Osteoblast (primary cell): Measurements from ENCODE around the gene RNASE7. TPM values are rescaled to one million over a fixed set of nuclear protein-coding genes. Genes with fewer than 3 reads are reported as not detected.
A peak's percentile ranks its signal among the peaks of the same experiment; 100 is the strongest.

Experiments
- DNase-seq: peaks from one replicate; pipeline ENCODE4 v3.0.0; 2011; ENCODE audit warnings: low spot score, mixed read lengths; ENCODE audit not compliant: insufficient read length; ENCODE audit errors: missing footprints
- H2AFZ ChIP-seq: 2 replicates; pipeline ENCODE4 v1.6.0; 2011; ENCODE audit warnings: mild to moderate bottlenecking, low read length
- H3K27ac ChIP-seq: 2 replicates; pipeline ENCODE4 v1.5.1; 2011; ENCODE audit warnings: mild to moderate bottlenecking, low read depth, low read length, moderate library complexity
- H3K27me3 ChIP-seq: 2 replicates; pipeline ENCODE4 v1.6.0; 2012; ENCODE audit warnings: mild to moderate bottlenecking, control low read depth, inconsistent platforms, low read length, moderate library complexity; ENCODE audit not compliant: insufficient read depth
- H3K36me3 ChIP-seq: 2 replicates; pipeline ENCODE4 v1.5.1; 2011; ENCODE audit warnings: mild to moderate bottlenecking, low read length, control low read depth, moderate library complexity; ENCODE audit not compliant: insufficient read depth
- H3K4me1 ChIP-seq: 2 replicates; pipeline ENCODE4 v1.5.1; 2011; ENCODE audit warnings: mild to moderate bottlenecking, low read length, control low read depth, moderate library complexity; ENCODE audit not compliant: insufficient read depth
- H3K4me2 ChIP-seq: 2 replicates; pipeline ENCODE4 v1.6.0; 2011; ENCODE audit warnings: mild to moderate bottlenecking, low read length; ENCODE audit not compliant: insufficient read depth
- H3K4me3 ChIP-seq: fragments of 200-600 bp; sonication (generic); 3 replicates; pipeline ENCODE4 v1.5.1; 2012; ENCODE audit warnings: mild to moderate bottlenecking, low read length, inconsistent platforms; ENCODE audit not compliant: insufficient read depth
- H3K79me2 ChIP-seq: 2 replicates; pipeline ENCODE4 v1.6.0; 2012; ENCODE audit warnings: mild to moderate bottlenecking, low read length, control low read depth, inconsistent platforms; ENCODE audit not compliant: insufficient read depth
- H3K9me3 ChIP-seq: 2 replicates; pipeline ENCODE4 v1.5.1; 2011; ENCODE audit warnings: low read depth, low read length, control low read depth
- H4K20me1 ChIP-seq: 2 replicates; pipeline ENCODE4 v1.6.0; 2012; ENCODE audit warnings: mild to moderate bottlenecking, low read length, control low read depth; ENCODE audit not compliant: insufficient read depth
- CTCF ChIP-seq: IDR thresholded peaks from 2 replicates; pipeline ENCODE4 v1.5.1; 2011; ENCODE audit warnings: mild to moderate bottlenecking, low read depth, low read length, moderate library complexity; ENCODE audit errors: extremely low read depth
- total RNA-seq: library from RNA; depleted of rRNA; stranded (reverse); fragments of >200 nt; gene quantifications from 2 replicates; pipeline ENCODE4 v1.2.3, GENCODE V29; 2012

RNASE7 gene
- total RNA-seq, 1 donor = not detected

DNA sequence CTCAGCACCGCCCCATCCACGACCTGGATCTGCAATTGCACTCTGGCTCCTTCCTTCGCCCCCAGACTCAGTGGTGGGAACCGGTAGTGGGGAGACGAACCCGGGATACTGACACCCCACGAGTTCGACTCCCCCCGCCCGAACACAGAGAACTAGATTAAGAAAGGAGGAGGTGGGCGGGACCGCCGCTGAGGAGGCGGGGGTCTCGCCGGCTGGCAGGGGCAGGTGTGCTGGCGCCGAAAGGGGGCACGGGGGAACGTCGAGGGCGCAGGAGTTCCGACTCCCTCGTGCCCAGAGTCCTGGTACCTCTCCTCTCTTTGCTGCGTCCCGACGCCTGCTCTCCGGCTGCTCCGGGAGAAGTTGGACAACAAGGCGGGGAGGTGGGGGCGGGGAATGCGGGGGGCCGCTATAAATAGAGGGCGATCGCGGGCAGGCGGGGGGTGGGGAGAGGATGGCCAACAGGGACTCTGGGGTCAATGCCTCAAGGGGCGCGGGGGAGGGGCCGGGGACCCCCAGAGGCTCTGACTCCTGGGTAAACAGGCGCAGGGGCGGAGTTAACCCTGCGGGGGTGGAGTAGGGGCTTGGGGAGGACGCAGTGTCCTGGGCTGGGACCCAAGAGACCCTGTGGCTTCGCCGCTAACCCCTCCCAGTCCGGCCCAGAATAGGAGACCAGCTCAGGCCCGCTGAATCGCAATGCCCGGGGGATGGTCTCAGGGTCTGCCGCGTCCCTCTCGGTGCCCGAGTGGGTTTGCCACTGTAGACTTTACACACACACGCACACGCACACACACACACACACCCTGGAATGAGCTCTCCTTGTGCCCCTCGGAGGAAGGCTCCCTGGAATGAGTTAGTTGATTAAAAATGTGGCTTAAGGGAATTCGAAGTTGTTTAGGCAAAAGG, 16.5 kb upstream of the RNASE7 start:
- Histone ChIP-seq H4K20me1 (no peaks in the 10 kb centered on the region), H3K27me3 (peaks cover 64% of the 10 kb centered on the region), H3K4me1 (no peaks in the 10 kb centered on the region), H3K36me3 (no peaks in the 10 kb centered on the region), H3K4me3 (peak overlapping the region; percentile 30), H3K27ac (no peak overlapping the region), H2AFZ (no peak overlapping the region), H3K9me3 (no peaks in the 10 kb centered on the region), H3K79me2 (no peaks in the 10 kb centered on the region), H3K4me2 (no peak overlapping the region)
- peak; percentile 81 for DNase-seq
- TF ChIP-seq CTCF = no peak

DNA sequence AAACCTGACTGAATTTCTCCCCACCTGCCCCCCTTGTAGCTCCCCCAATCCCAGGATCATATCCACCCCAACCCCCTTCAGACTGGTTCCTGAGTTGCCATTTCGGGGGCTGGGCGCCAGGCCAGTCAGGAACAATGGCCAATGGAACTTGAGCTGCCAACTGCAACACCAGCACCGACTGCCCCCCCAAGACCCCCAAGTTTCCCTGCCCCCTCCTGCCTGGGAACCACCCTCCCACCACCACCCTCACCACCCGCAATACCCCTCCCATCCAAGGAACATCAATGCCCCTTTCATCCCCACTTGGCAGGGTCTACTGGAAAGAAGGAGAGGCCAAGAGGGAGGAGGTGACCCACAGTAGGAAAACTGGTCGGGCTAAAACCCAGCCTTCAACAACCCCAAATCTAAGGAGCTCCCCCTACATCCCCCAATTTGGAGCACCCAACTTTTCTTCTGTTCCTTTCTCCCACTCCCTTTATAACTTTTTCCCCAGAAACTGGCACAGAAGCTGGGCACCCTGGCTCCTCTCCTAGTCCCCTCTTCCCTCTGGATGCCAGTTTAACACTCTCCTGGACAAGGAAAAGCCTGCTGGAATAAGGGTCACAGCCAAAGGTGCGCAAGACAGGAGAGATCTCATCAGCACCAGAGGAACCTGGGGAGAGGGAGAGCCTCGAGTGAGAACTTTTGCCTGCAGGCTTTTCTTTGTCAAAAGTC, 15.7 kb upstream of the RNASE7 start:
- Histone ChIP-seq H3K27ac (no peak overlapping the region), H3K9me3 (no peaks in the 10 kb centered on the region), H3K79me2 (no peaks in the 10 kb centered on the region), H4K20me1 (no peaks in the 10 kb centered on the region), H2AFZ (no peak overlapping the region), H3K27me3 (peaks cover 61% of the 10 kb centered on the region), H3K36me3 (no peaks in the 10 kb centered on the region), H3K4me3 (no peak overlapping the region), H3K4me1 (no peaks in the 10 kb centered on the region), H3K4me2 (no peak overlapping the region)
- peak; percentile 76 for DNase-seq
- no peak for TF ChIP-seq CTCF

DNA sequence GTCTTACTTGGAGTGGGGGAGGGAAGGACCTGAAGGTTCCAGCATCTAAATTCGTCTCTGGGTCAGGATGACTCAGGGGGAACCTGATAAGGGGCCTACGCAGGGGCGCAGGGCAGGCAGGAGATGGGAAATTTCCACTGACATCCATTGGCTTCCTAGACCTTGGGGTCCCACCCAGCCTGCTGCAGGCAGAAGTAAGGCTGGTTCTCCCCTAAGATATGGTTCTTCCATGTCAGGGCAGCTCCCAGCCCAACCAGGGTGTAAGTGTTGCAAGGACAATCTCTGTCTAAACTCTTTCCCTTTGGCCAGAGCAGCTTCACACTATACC, 15.2 kb upstream of the RNASE7 start:
- Histone ChIP-seq H3K9me3 (no peaks in the 10 kb centered on the region), H3K4me2 (no peak overlapping the region), H3K27me3 (peaks cover 61% of the 10 kb centered on the region), H3K27ac (no peak overlapping the region), H3K4me1 (no peaks in the 10 kb centered on the region), H3K4me3 (no peak overlapping the region), H3K79me2 (no peaks in the 10 kb centered on the region), H3K36me3 (no peaks in the 10 kb centered on the region), H4K20me1 (no peaks in the 10 kb centered on the region), H2AFZ (no peak overlapping the region)
- no peak for TF ChIP-seq CTCF
- DNase-seq = peak; percentile 37

GRCh38 chr14:21029917-21030316, 12.2 kb upstream of the RNASE7 start, which contains the start of gene TPPP2:
TPPP2 (plus strand) TSS chr14:21030217; CDS start chr14:21030582, 365 bp downstream.
- H3K4me1 ChIP-seq = no peaks in the 10 kb centered on the region
- H2AFZ ChIP-seq = no peak within 1 kb of the TSS
- no peak within 1 kb of the TSS for H3K4me3 ChIP-seq
- no peak for TF ChIP-seq CTCF
- DNase-seq = no peak
- no peaks in the 10 kb centered on the region for H3K9me3 ChIP-seq
- no peaks in the 10 kb centered on the region for H4K20me1 ChIP-seq
- H3K4me2 ChIP-seq = no peak within 1 kb of the TSS
- H3K27ac ChIP-seq = no peak within 1 kb of the TSS
- no peaks in the 10 kb centered on the region for H3K79me2 ChIP-seq
- no peaks in the 10 kb centered on the region for H3K36me3 ChIP-seq
- peaks cover 57% of the 10 kb centered on the region for H3K27me3 ChIP-seq
